GM12874 (cell line): Measurements from ENCODE around the gene FAM50B.

Experiments
- TF ChIP-seq, protein P1 (sequence below): IDR thresholded peaks from 2 replicates; pipeline ENCODE4 v1.5.1; 2011; ENCODE audit warnings: low read depth, mild to moderate bottlenecking, control low read depth, low read length, moderate library complexity; ENCODE audit not compliant: insufficient read depth

FAM50B gene

DNA sequence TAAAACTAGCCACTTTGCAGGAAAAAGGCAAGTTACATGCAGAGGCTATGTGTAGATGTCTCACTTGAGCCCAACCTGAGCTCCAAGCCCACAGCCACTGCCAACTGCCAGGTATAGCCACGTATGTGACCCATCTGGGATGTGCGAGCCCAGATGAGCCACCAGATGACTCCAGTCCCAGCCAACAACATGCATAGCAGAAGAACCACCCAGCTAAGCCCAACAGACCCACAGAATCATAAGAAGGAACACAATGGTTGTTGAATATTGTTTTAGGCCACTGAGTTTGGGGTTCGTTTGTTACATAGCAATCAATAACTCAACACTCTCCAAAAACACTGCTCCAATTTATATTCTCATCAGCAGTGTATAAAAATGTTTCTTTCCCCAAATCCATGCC is 16.3 kb downstream of the FAM50B start:
- TF ChIP-seq, protein P1, sequence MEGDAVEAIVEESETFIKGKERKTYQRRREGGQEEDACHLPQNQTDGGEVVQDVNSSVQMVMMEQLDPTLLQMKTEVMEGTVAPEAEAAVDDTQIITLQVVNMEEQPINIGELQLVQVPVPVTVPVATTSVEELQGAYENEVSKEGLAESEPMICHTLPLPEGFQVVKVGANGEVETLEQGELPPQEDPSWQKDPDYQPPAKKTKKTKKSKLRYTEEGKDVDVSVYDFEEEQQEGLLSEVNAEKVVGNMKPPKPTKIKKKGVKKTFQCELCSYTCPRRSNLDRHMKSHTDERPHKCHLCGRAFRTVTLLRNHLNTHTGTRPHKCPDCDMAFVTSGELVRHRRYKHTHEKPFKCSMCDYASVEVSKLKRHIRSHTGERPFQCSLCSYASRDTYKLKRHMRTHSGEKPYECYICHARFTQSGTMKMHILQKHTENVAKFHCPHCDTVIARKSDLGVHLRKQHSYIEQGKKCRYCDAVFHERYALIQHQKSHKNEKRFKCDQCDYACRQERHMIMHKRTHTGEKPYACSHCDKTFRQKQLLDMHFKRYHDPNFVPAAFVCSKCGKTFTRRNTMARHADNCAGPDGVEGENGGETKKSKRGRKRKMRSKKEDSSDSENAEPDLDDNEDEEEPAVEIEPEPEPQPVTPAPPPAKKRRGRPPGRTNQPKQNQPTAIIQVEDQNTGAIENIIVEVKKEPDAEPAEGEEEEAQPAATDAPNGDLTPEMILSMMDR, result no peak

DNA sequence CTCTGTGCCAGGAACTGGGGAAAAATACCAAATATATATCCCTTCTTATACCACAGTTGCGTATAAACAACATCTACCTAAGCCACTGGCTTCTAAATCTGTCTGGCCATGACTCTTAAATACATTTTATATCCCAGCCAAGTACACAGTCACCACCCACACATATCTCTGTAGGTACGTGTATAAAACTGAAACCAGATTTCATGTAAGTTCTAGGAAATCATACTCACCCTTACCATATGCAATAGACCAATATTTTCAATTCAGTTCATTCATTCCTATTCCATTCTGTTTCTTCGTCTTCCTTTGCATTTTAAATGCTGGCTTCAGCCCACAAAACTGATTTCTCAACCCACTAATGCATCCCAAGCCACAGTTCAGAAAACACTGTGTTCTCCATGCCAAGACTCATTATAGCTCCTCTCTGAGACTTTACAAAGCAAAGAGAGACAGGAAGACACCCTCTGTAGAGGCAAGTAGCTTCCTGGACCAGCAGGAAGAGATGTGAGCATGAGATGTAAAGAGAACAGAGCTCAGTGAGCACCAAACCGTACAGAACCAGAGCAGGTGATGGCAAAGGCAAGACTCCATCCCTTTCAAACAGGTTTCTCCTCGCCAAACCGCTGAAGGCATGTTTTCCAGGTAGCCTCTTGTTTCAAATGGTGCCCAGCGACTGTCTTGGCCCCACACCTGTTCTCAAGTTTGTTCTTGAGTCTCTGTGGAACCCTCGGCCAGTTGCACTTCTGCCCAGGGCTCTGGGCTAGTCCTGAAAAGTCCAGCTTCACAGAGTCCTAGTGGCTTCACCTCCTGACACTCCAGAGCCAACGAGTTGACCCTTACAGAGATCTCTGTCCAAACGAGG is 18.7 kb downstream of the FAM50B start:
- TF ChIP-seq, protein P1, result no peak

DNA sequence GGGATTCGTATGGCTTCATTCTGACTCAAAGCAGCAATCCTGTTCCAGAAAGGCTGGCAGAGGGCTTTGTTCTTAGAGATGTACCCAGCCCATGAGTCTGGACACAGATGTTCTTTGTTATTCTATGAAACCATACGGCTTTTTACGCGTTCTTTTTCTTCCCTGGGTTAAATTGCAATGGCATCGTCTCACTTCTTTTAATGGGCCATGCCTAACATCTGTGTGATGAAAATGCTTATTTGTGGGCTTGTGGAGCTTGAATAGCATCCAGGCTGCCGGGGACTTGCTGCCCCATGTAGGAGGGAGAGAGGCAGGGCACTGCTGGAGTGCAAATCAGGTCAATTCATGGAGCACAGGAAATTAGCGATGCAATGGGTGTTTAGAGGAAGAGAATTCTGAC is 19.4 kb downstream of the FAM50B start:
- TF ChIP-seq, protein P1, result no peak

DNA sequence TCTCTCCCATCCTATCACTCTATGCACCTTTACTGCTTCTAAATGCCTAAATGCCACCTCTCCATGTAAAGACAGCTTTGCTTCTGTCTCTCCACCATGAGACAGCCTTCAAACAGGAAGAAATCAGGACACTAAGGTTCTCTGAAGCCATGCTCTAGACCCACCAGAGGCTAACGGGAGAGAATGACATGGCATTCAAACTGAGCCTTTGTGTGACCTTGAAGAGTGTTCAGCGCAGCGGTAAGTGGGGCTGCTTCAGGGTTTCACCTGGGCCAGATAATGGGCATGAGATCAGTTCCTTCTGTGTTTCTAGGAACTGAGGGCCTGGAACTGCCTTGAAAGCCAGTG is 20.1 kb downstream of the FAM50B start:
- TF ChIP-seq, protein P1, result no peak

DNA sequence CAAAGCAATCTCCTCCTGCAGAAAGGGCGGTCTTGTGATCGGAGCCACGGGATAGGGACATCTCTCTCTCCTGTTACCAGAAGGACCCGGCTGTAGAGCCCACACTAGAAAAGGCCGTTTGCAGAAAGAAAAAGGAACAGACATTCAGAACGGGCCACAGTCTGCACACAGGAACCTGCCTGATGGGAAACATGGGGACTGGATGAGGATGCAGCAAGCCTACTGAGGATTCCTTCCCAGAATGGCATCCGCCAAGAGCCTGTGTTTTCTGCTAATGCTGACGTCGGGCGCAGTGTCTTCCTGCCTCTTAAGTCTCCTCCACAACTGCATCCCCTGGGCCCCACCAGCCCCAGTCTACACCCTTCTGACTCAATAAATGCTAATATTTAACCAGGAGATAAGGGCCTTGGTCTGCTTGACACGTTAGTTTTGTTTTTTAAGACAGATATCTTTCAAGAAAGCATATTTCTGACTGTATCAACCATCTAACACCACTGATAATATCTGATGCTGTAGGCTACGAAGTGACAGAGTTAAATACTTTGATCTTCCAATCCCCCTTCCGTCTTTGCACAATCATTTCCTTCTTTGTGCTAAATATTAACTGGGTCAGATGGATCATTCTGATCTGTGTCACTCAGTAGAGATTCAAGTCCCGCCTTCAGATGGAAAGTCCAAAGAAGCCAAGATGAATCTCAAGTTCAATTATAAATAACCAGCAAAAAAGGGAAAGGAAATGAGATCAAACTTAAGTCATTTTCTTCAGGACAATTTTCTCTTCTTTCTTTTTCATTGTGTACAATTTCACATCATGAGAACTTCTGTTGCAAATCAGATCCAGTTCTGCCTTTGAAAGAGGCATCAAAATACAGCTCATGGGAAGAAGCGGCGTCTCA is 20.7 kb downstream of the FAM50B start:
- TF ChIP-seq, protein P1, result no peak

DNA sequence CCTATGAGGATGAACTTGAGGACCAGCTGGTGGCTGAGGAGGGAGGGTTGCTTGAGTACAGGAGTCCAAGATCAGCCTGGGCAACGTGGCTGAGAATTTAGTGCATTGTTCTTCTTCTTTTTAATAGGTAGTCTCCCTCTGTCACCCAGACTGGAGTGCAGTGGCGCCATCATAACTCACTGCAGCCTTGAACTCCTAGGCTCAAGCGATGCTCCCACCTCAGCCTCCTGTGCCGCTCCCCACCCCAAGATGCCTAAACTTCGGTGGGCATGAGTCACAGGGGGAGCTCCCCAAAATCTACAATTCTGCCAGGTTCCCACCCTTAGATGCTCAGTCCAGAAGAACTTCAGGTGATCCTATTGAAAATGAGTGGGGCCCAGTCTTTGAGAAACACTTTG is 21.4 kb downstream of the FAM50B start:
- TF ChIP-seq, protein P1, result no peak

DNA sequence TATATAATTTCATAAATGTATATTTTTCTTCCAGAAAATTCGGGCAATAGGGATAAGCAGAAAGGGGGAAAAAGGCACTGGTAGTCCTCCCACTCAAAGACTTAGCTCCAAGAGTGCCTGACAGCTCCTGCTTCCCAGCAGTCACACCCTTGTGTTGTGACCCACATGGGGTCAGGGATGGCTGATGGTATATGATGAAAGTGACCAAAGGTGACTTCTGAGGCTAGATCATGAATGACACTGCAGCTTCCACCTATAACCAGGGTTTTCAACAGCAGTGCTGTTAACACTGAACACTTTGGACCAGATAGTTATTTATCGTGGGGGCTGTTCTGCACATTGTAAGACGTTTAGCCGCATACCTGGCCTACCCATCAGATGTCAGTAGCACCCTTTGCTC is 22.3 kb downstream of the FAM50B start:
- TF ChIP-seq, protein P1, result no peak
